ENCODE results near the gene TTL.
A peak's percentile ranks its signal among the peaks of the same experiment; 100 is the strongest.
"Not testable (repeated sequence)": the region's sequence is repeated elsewhere in the genome, so short reads cannot be mapped to it uniquely, and the experiment has no call there.

The TTL gene

GRCh38 chr2:112474844-112475486, 7.0 kb upstream of the TTL start:
- DNase-seq (ENCODE audit: low spot score), result no peak

GRCh38 chr2:112476434-112476833, 5.5 kb upstream of the TTL start:
- DNase-seq (ENCODE audit: low spot score), result no peak

GRCh38 chr2:112480530-112481049, 1.4 kb upstream of the TTL start:
- no peak for DNase-seq (ENCODE audit: low spot score)

- DNase-seq (ENCODE audit: low spot score), result peak; percentile 89
These were observed 867 bp upstream of the TTL start for GRCh38 chr2:112481050-112481527.

GRCh38 chr2:112482309-112483041, 519 bp downstream of the TTL start:
- peak; percentile 45 for DNase-seq (ENCODE audit: low spot score)

GRCh38 chr2:112483042-112483473, 1.1 kb downstream of the TTL start:
- DNase-seq (ENCODE audit: low spot score), result peak; percentile 34

GRCh38 chr2:112483831-112484230, 1.9 kb downstream of the TTL start:
- DNase-seq (ENCODE audit: low spot score), result no peak

- DNase-seq (ENCODE audit: low spot score), result no peak
These were observed 3.9 kb downstream of the TTL start for GRCh38 chr2:112485849-112486248.

GRCh38 chr2:112486895-112487294, 4.9 kb downstream of the TTL start:
- no peak for DNase-seq (ENCODE audit: low spot score)

GRCh38 chr2:112487444-112487961, 5.5 kb downstream of the TTL start:
- DNase-seq (ENCODE audit: low spot score), result no peak

GRCh38 chr2:112488201-112488600, 6.2 kb downstream of the TTL start:
- no peak for DNase-seq (ENCODE audit: low spot score)

- no peak for DNase-seq (ENCODE audit: low spot score)
These were observed 10.0 kb downstream of the TTL start for GRCh38 chr2:112491946-112492345.

- DNase-seq (ENCODE audit: low spot score), result peak; percentile 39
These were observed 11.1 kb downstream of the TTL start for GRCh38 chr2:112493048-112493447.

- no peak for DNase-seq (ENCODE audit: low spot score)
These were observed 12.1 kb downstream of the TTL start for GRCh38 chr2:112493858-112494648.

GRCh38 chr2:112494828-112495227, 12.9 kb downstream of the TTL start:
- no peak for DNase-seq (ENCODE audit: low spot score)

- DNase-seq (ENCODE audit: low spot score), result not testable (repeated sequence)
These were observed 13.9 kb downstream of the TTL start for GRCh38 chr2:112495878-112496277.

GRCh38 chr2:112500850-112501484, 19.0 kb downstream of the TTL start:
- not testable (repeated sequence) for DNase-seq (ENCODE audit: low spot score)

- not testable (repeated sequence) for DNase-seq (ENCODE audit: low spot score)
These were observed 27.5 kb downstream of the TTL start for GRCh38 chr2:112509239-112509998.

GRCh38 chr2:112516801-112517200, 34.8 kb downstream of the TTL start:
- DNase-seq (ENCODE audit: low spot score), result no peak

GRCh38 chr2:112518807-112519206, 36.9 kb downstream of the TTL start:
- DNase-seq (ENCODE audit: low spot score), result no peak

- no peak for DNase-seq (ENCODE audit: low spot score)
These were observed 37.5 kb downstream of the TTL start for GRCh38 chr2:112519506-112519905.

Measured in iPS-NIHi11 (cell line).